Hindlimb muscle (tissue), 1 donor: ENCODE measurements around the gene ZNF783. TPM values are rescaled to one million over a fixed set of nuclear protein-coding genes. Genes with fewer than 3 reads are reported as not detected.
"Not testable (repeated sequence)": the region's sequence is repeated elsewhere in the genome, so short reads cannot be mapped to it uniquely, and the experiment has no call there.

Experiments used
- DNase-seq: peaks from one replicate; pipeline ENCODE4 v3.0.0-alpha.2; 2013
- polyA plus RNA-seq: library from polyadenylated mRNA; unstranded; fragments of 120-200 nt; gene quantifications from one replicate; pipeline ENCODE4 v1.2.1, GENCODE V29; 2013; ENCODE audit not compliant: insufficient read length

The ZNF783 gene
- polyA plus RNA-seq, 1 donor = 14.1 TPM

GRCh38 chr7:149240637-149241036 is 21.4 kb upstream of the ZNF783 start:
- DNase-seq = no peak

- no peak for DNase-seq
Observed at GRCh38 chr7:149241696-149242095, 20.3 kb upstream of the ZNF783 start.

GRCh38 chr7:149245244-149245643 is 16.8 kb upstream of the ZNF783 start:
- DNase-seq = no peak

- no peak for DNase-seq
Observed at GRCh38 chr7:149245744-149246143, 16.3 kb upstream of the ZNF783 start.

GRCh38 chr7:149248777-149249176 is 13.2 kb upstream of the ZNF783 start:
- no peak for DNase-seq

- not testable (repeated sequence) for DNase-seq
Observed at GRCh38 chr7:149250151-149250550, 11.8 kb upstream of the ZNF783 start.

- DNase-seq = not testable (repeated sequence)
Observed at GRCh38 chr7:149251518-149251917, 10.5 kb upstream of the ZNF783 start.

GRCh38 chr7:149252378-149252777 is 9.6 kb upstream of the ZNF783 start:
- no peak for DNase-seq

GRCh38 chr7:149253665-149254064 is 8.3 kb upstream of the ZNF783 start:
- no peak for DNase-seq

- DNase-seq = no peak
Observed at GRCh38 chr7:149254181-149254858, 7.7 kb upstream of the ZNF783 start.

- DNase-seq = no peak
Observed at GRCh38 chr7:149255174-149255573, 6.8 kb upstream of the ZNF783 start.

GRCh38 chr7:149256568-149256967 is 5.4 kb upstream of the ZNF783 start:
- no peak for DNase-seq

GRCh38 chr7:149257146-149257545 is 4.8 kb upstream of the ZNF783 start:
- DNase-seq = no peak

GRCh38 chr7:149261316-149261828 is 624 bp upstream of the ZNF783 start:
- no peak for DNase-seq

GRCh38 chr7:149266451-149266850 is 4.5 kb downstream of the ZNF783 start:
- no peak for DNase-seq

- DNase-seq = no peak
Observed at GRCh38 chr7:149267733-149268132, 5.7 kb downstream of the ZNF783 start.

GRCh38 chr7:149274424-149274823 is 12.4 kb downstream of the ZNF783 start:
- not testable (repeated sequence) for DNase-seq

GRCh38 chr7:149277871-149278270 is 15.9 kb downstream of the ZNF783 start:
- DNase-seq = no peak

GRCh38 chr7:149278396-149278795 is 16.4 kb downstream of the ZNF783 start:
- DNase-seq = no peak

- DNase-seq = no peak
Observed at GRCh38 chr7:149279111-149279743, 17.2 kb downstream of the ZNF783 start.

GRCh38 chr7:149280151-149280550 is 18.2 kb downstream of the ZNF783 start:
- DNase-seq = no peak

GRCh38 chr7:149280661-149281507 is 18.9 kb downstream of the ZNF783 start:
- DNase-seq = no peak
